Endothelial cell of umbilical vein (primary cell): ENCODE results near the gene DAB1. TPM values are rescaled to one million over a fixed set of nuclear protein-coding genes. Genes with fewer than 3 reads are reported as not detected.

ENCODE experiments used
- BruUV-seq: library from RNA; stranded (reverse); fragments of 400-500 nt; replicated peaks from 2 replicates; lab custom pipeline; 2021; lab: Mats Ljungman, UMichigan
- CTCF ChIA-PET: fragments of 300-600, 350-600 bp; sonication (Branson Sonifier 250); formaldehyde crosslinking; loops from one replicate; lab custom pipeline; 2021; ENCODE audit warnings: antibody characterized with exemption, inconsistent platforms; lab: Charles Lee
- POLR2A ChIA-PET: fragments of 300-600, 350-600 bp; sonication (Branson Sonifier 250); formaldehyde crosslinking; loops from one replicate; lab custom pipeline; 2021; ENCODE audit warnings: antibody characterized with exemption, inconsistent platforms; lab: Charles Lee
- DNase-seq: peaks from one replicate; pipeline ENCODE4 v3.0.0-alpha.2; 2011; ENCODE audit warnings: low read depth, low spot score
- FAIRE-seq: peaks from 2 replicates; lab custom pipeline; 2011; peaks lifted over from hg19 to GRCh38; lab: Jason Lieb, UNC
- H2AFZ ChIP-seq: 2 replicates; pipeline ENCODE4 v1.6.0; 2012; ENCODE audit warnings: low read depth, low read length, control low read depth, inconsistent platforms
- H3K27ac ChIP-seq: 2 replicates; pipeline ENCODE4 v1.5.1; 2011; ENCODE audit warnings: low read depth, mild to moderate bottlenecking, control low read depth, low read length, moderate library complexity; ENCODE audit not compliant: insufficient read depth
- H3K27me3 ChIP-seq, 2 experiments: 2 replicates each; pipeline versions ENCODE4 v1.6.0 to v1.6.1; 2011; ENCODE audit warnings: low read length in 2 of 2, mixed read lengths in 1 of 2; ENCODE audit not compliant: control insufficient read depth in 2 of 2, insufficient read depth in 2 of 2
- H3K36me3 ChIP-seq, 2 experiments: 2 replicates in 1 of 2; 3 replicates in 1 of 2; pipeline ENCODE4 v1.5.1; 2011; ENCODE audit warnings: low read length in 2 of 2, mild to moderate bottlenecking in 1 of 2, moderate library complexity in 1 of 2; ENCODE audit not compliant: control insufficient read depth in 2 of 2, insufficient read depth in 2 of 2; ENCODE audit errors: extremely low read depth in 1 of 2
- H3K4me1 ChIP-seq: 3 replicates; pipeline ENCODE4 v1.5.1; 2011; ENCODE audit warnings: mild to moderate bottlenecking, low read length; ENCODE audit not compliant: control insufficient read depth, insufficient read depth; ENCODE audit errors: extremely low read depth
- H3K4me2 ChIP-seq: 2 replicates; pipeline ENCODE4 v1.6.1; 2011; ENCODE audit warnings: low read length, control low read depth, mixed read lengths; ENCODE audit not compliant: insufficient read depth
- H3K4me3 ChIP-seq, 3 experiments: fragments of 200-600 bp in 1 of 3; sonication (generic), shearing (Covaris generic) in 1 of 3; replicated peaks in 1 of 3; 2 replicates each; pipeline ENCODE4 v1.5.1; 2011 to 2016; ENCODE audit warnings: control low read depth in 3 of 3, low read length in 3 of 3, mild to moderate bottlenecking in 2 of 3, inconsistent platforms in 1 of 3, low read depth in 1 of 3, moderate library complexity in 1 of 3; ENCODE audit not compliant: insufficient read depth in 1 of 3
- H3K79me2 ChIP-seq: 2 replicates; pipeline ENCODE4 v1.6.0; 2012; ENCODE audit warnings: low read length, inconsistent platforms; ENCODE audit not compliant: control insufficient read depth, insufficient read depth
- H3K9ac ChIP-seq: replicated peaks from 2 replicates; pipeline ENCODE3; 2011; ENCODE audit warnings: low read length, control low read depth; ENCODE audit not compliant: insufficient read depth; ENCODE audit errors: extremely low read depth
- H3K9me1 ChIP-seq: replicated peaks from 3 replicates; pipeline ENCODE4 v1.6.0; 2011; ENCODE audit warnings: mild to moderate bottlenecking, low read length; ENCODE audit not compliant: control insufficient read depth, insufficient read depth; ENCODE audit errors: extremely low read depth
- H3K9me3 ChIP-seq: replicated peaks from 2 replicates; pipeline ENCODE4 v1.5.1; 2012; ENCODE audit warnings: low read length, inconsistent platforms; ENCODE audit not compliant: control insufficient read depth, insufficient read depth
- H4K20me1 ChIP-seq: replicated peaks from 2 replicates; pipeline ENCODE3; 2011; ENCODE audit warnings: mild to moderate bottlenecking, low read length; ENCODE audit not compliant: control insufficient read depth, insufficient read depth; ENCODE audit errors: extremely low read depth
- CTCF ChIP-seq, 2 donors: IDR thresholded peaks; 1 replicate in 1 of 2; 2 replicates in 1 of 2; pipeline ENCODE4 v1.5.1; 2011; ENCODE audit warnings: low read length in 2 of 2, mild to moderate bottlenecking in 2 of 2, moderate library complexity in 2 of 2, control low read depth in 1 of 2, inconsistent platforms in 1 of 2, low read depth in 1 of 2; ENCODE audit not compliant: insufficient read depth in 1 of 2; ENCODE audit errors: extremely low read depth in 1 of 2
- EZH2 ChIP-seq: IDR thresholded peaks from 2 replicates; pipeline ENCODE4 v1.6.1; 2012; ENCODE audit warnings: borderline replicate concordance, low read depth, mild to moderate bottlenecking, moderate library complexity, low read length, inconsistent platforms; ENCODE audit not compliant: severe bottlenecking
- FOS ChIP-seq: IDR thresholded peaks from 2 replicates; pipeline ENCODE4 v1.6.1; 2011; ENCODE audit warnings: mild to moderate bottlenecking, low read length, moderate library complexity, borderline replicate concordance; ENCODE audit not compliant: insufficient read depth
- GATA2 ChIP-seq: IDR thresholded peaks from 2 replicates; pipeline ENCODE4 v1.7.0; 2011; ENCODE audit warnings: low read depth, mild to moderate bottlenecking, moderate library complexity, mixed read lengths, low read length; ENCODE audit not compliant: insufficient read length, insufficient read depth
- MYC ChIP-seq: IDR thresholded peaks from one replicate; pipeline ENCODE4 v1.6.1; 2011; ENCODE audit warnings: mild to moderate bottlenecking, low read depth, low read length
- POLR2A ChIP-seq: IDR thresholded peaks from 2 replicates; pipeline ENCODE4 v1.6.1; 2012; ENCODE audit warnings: low read depth, mild to moderate bottlenecking, control low read depth, low read length
- POLR2AphosphoS5 ChIP-seq: IDR thresholded peaks from 2 replicates; pipeline ENCODE4 v1.6.1; 2012; ENCODE audit warnings: low read depth, mild to moderate bottlenecking, control low read depth, low read length, moderate library complexity; ENCODE audit not compliant: insufficient read depth
- dilution Hi-C: fragments of 300-500 bp; cut with MboI; formaldehyde crosslinking; loops from one replicate; pipeline ENCODE4 v1.15.0; 2019; ENCODE audit warnings: low sequenced_read_pairs; ENCODE audit not compliant: extremely low pct_ligation_motif_present
- intact Hi-C: fragments of 100-400 bp; cut with micrococcal nuclease; formaldehyde crosslinking; loops from one replicate; pipeline ENCODE4 v1.10.0; 2022
- polyA plus RNA-seq, 4 experiments: library from polyadenylated mRNA; depleted of rRNA in 3 of 4; stranded (reverse) in 3 of 4; unstranded in 1 of 4; fragments of >200 nt; gene quantifications; 2 replicates each; pipeline versions ENCODE4 v1.2.1 to v1.2.3, GENCODE V29; 2011 to 2012; ENCODE audit warnings: missing spikeins in 1 of 4
- total RNA-seq: library from RNA; stranded (reverse); gene quantifications from 2 replicates; pipeline ENCODE4 v1.2.3, GENCODE V29; 2021
- TF ChIP-seq, protein P1 (sequence below): IDR thresholded peaks from 2 replicates; pipeline ENCODE4 v1.6.1; 2011; ENCODE audit not compliant: insufficient read depth, insufficient read length

Gene DAB1
- total and polyA plus RNA-seq, 2 donors (not counting 3 experiments of a cell fraction or from before 2014, with no cell fraction given), result not detected

- H3K36me3 ChIP-seq, result no peaks in the 10 kb centered on the region
- ChIA-PET POLR2A (no interaction called here), CTCF (no interaction called here)
- no TSS peak for BruUV-seq
- H2AFZ ChIP-seq, result no peak overlapping the region
- H3K27me3 ChIP-seq, result no peaks in the 10 kb centered on the region
- H3K4me2 ChIP-seq, result no peak overlapping the region
- no peaks in the 10 kb centered on the region for H3K9me3 ChIP-seq
- H3K9me1 ChIP-seq, result no peaks in the 10 kb centered on the region
- intact Hi-C loops (no loop called here), dilution Hi-C loops (no loop called here)
- no peak overlapping the region for H3K27ac ChIP-seq
- no peak overlapping the region for H3K4me3 ChIP-seq
- H3K9ac ChIP-seq, result no peak overlapping the region
- no peak for DNase-seq
- FAIRE-seq, result no peak
- TF ChIP-seq FOS (no peak), GATA2 (no peak), POLR2A (no peak), POLR2AphosphoS5 (no peak)
- TF ChIP-seq, protein P1, sequence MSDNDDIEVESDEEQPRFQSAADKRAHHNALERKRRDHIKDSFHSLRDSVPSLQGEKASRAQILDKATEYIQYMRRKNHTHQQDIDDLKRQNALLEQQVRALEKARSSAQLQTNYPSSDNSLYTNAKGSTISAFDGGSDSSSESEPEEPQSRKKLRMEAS, result no peak
- H3K79me2 ChIP-seq, result no peaks in the 10 kb centered on the region
- H3K4me1 ChIP-seq, result no peaks in the 10 kb centered on the region
- H4K20me1 ChIP-seq, result no peaks in the 10 kb centered on the region
These were observed 356.0 kb downstream of the DAB1 start for GRCh38 chr1:57067863-57068262.

DNA sequence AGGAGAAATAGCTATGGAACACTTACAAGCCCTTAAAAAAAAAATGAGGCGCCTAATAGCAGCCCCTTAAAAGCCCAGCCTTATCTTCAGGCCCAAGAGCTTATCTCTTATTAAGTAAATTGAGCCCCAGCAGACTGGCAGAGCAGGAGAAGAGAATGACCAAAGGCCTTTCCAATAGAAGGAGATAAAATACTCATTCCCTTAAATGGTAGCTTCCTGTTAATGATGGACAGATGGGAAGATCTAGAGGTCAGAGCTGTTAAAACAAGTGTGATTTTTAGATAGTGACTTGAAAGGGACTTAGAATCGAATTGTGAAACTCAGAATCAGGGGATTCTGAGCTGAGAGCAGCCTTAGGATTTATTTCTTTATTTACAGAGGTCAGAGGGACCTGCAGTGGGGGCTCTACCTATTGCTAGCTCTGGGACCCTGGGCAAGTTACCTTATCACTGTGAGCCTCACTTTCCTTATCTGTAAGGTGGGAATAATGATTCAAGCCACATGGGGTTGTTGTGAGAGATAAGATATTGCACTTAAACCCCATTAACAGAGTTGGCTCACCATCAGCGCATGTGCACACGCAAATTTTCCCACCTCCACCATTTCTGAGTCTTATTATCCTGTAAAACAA is 356.8 kb downstream of the DAB1 start:
- Histone ChIP-seq H2AFZ (no peak overlapping the region), H3K79me2 (no peaks in the 10 kb centered on the region), H3K9ac (no peak overlapping the region), H3K9me3 (no peaks in the 10 kb centered on the region), H3K9me1 (no peaks in the 10 kb centered on the region), H4K20me1 (no peaks in the 10 kb centered on the region), H3K36me3 (no peaks in the 10 kb centered on the region), H3K4me3 (no peak overlapping the region), H3K27me3 (no peaks in the 10 kb centered on the region), H3K4me1 (no peaks in the 10 kb centered on the region), H3K27ac (no peak overlapping the region), H3K4me2 (no peak overlapping the region)
- FAIRE-seq (no peak), DNase-seq (no peak)
- TF ChIP-seq MYC, result no peak
- no peak for TF ChIP-seq EZH2
- TF ChIP-seq POLR2A, result no peak
- no peak for TF ChIP-seq CTCF (IDR thresholded peaks at IDR 0.05; ENCODE audit: extremely low read depth in 1 of 2, insufficient read depth in 1 of 2, low read depth in 1 of 2, low read length in 2 of 2)
- intact Hi-C loops, result no loop called here
- no TSS peak for BruUV-seq
- CTCF ChIA-PET, result no interaction called here
- POLR2A ChIA-PET, result no interaction called here
- dilution Hi-C loops, result no loop called here
